Nephron (organoid): ENCODE results near the gene RPS21.

Experiments
- H3K27ac Mint-ChIP-seq, 3 experiments: 2 replicates each; pipeline ENCODE4 v1.8.0; 2020; ENCODE audit warnings: mixed read lengths in 3 of 3, mild to moderate bottlenecking in 2 of 3, moderate library complexity in 1 of 3
- H3K27me3 Mint-ChIP-seq: 2 replicates; pipeline ENCODE4 v1.8.0; 2021; ENCODE audit warnings: low read depth, mild to moderate bottlenecking, moderate library complexity, mixed read lengths
- H3K36me3 Mint-ChIP-seq: 2 replicates; pipeline ENCODE4 v1.8.0; 2020; ENCODE audit warnings: low read depth, mixed read lengths
- H3K4me1 Mint-ChIP-seq: 2 replicates; pipeline ENCODE4 v1.8.0; 2020; ENCODE audit warnings: mixed read lengths
- H3K4me3 Mint-ChIP-seq, 3 experiments: 2 replicates each; pipeline ENCODE4 v1.8.0; 2020; ENCODE audit warnings: mild to moderate bottlenecking in 3 of 3, mixed read lengths in 3 of 3, moderate library complexity in 2 of 3
- H3K9me3 Mint-ChIP-seq: 2 replicates; pipeline ENCODE4 v1.8.0; 2020; ENCODE audit warnings: mixed read lengths
- TF ChIP-seq, protein P1 (sequence below), 3 experiments: fragments of 200-600 bp; sonication (generic); IDR thresholded peaks; one replicate each; pipeline ENCODE4 v1.5.0; 2021; ENCODE audit warnings: antibody characterized with exemption in 3 of 3; ENCODE audit not compliant: unreplicated experiment in 3 of 3

RPS21 gene

DNA sequence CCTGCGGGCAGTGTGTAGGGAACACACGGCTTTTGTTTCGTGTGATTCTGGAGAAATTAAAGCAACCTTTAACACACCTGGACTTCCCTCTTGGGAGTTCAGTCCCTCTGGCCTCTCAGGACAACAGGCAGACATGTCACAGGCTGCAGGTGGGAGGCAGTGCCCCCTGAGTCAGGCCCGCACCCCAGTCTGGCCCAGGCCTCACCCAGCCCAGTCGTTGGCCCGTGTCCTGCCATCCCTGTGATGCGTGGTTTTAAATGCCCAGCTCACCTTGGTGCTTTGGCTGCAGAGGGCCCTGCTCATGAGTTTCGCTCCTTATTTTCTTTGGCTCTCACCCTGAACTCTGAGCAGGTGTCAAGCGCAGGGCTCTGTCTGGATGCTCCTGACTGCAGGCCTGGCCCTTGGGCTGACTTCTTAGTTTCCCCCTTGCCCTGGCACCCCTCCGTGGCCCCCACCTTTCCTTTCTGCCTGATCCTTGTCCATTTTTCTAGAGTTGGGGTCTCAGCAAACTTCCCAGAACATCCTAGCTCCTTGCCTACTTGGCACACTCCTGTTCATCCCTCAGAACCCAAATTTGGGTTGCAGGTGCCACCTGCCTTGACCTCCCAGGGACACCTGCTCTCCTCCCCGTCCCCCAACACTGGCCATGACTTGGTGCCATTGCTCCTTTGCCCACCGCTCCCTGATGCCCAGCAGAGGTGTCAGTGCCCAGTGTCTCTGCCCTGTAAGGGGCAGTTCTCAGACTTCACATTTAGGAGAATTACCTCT lies 22.4 kb downstream of the RPS21 start:
- Mint-ChIP-seq H3K27ac (peak overlapping the region in 1 of 3 experiments; percentile 12), H3K4me3 (peak overlapping the region; percentile 39 to 65 (median 47)), H3K4me1 (peaks cover 11% of the 10 kb centered on the region), H3K27me3 (peaks cover 10% of the 10 kb centered on the region), H3K9me3 (no peaks in the 10 kb centered on the region), H3K36me3 (no peaks in the 10 kb centered on the region)
- TF ChIP-seq, protein P1, sequence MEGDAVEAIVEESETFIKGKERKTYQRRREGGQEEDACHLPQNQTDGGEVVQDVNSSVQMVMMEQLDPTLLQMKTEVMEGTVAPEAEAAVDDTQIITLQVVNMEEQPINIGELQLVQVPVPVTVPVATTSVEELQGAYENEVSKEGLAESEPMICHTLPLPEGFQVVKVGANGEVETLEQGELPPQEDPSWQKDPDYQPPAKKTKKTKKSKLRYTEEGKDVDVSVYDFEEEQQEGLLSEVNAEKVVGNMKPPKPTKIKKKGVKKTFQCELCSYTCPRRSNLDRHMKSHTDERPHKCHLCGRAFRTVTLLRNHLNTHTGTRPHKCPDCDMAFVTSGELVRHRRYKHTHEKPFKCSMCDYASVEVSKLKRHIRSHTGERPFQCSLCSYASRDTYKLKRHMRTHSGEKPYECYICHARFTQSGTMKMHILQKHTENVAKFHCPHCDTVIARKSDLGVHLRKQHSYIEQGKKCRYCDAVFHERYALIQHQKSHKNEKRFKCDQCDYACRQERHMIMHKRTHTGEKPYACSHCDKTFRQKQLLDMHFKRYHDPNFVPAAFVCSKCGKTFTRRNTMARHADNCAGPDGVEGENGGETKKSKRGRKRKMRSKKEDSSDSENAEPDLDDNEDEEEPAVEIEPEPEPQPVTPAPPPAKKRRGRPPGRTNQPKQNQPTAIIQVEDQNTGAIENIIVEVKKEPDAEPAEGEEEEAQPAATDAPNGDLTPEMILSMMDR (IDR thresholded peaks at IDR 0.05; ENCODE audit: unreplicated experiment in 3 of 3): no peak

- H3K9me3 Mint-ChIP-seq: no peaks in the 10 kb centered on the region
- H3K27ac Mint-ChIP-seq: peak overlapping the region in 1 of 3 experiments; percentile 12
- H3K27me3 Mint-ChIP-seq: peaks cover 10% of the 10 kb centered on the region
- H3K36me3 Mint-ChIP-seq: no peaks in the 10 kb centered on the region
- H3K4me3 Mint-ChIP-seq: peak overlapping the region; percentile 39 to 65 (median 49)
- H3K4me1 Mint-ChIP-seq: peaks cover 10% of the 10 kb centered on the region
- TF ChIP-seq, protein P1 (IDR thresholded peaks at IDR 0.05; ENCODE audit: unreplicated experiment in 3 of 3): peak; percentile 61 to 79 (median 63)
Measured at GRCh38 chr20:62409931-62410745, 23.2 kb downstream of the RPS21 start.

- Mint-ChIP-seq H3K9me3 (no peaks in the 10 kb centered on the region), H3K4me1 (peaks cover 5% of the 10 kb centered on the region), H3K4me3 (no peak overlapping the region), H3K27me3 (peaks cover 10% of the 10 kb centered on the region), H3K27ac (no peak overlapping the region), H3K36me3 (no peaks in the 10 kb centered on the region)
- TF ChIP-seq, protein P1 (IDR thresholded peaks at IDR 0.05; ENCODE audit: unreplicated experiment in 3 of 3): no peak
Measured at GRCh38 chr20:62410746-62411478, 24.0 kb downstream of the RPS21 start.

DNA sequence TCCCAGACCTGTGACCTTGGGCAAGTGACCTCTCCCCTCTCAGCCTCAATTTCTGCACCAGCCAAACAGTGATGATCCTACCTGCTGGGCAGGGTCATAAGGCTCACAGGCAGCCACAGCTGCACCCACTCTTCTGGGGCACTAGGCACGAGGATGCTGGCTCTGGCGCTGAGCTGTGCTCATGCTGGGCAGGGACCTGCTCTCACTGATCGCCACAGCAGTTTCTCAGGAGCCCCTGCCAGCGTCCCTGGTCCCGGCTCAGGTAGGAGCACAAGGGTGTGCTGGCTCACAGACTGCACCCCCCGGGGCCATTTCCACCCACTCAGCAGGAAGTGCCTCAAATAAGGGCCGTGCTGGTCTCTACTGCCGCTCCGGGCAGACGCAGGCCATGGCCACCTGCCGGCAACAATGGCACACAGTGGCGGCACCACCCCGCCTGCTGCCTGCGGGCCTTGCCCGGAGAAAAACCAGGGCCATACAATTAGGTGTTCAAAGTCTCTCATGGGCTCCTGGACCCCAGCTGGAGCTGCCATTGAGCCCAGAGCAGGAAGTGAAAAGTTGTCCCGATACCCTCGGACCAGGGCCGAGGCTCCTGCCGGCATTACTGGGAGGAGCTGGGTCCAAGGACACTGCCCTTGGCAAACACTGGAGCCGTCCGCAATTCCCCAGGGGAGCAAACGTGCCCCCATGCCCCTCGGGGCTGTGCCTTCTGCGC lies 24.7 kb downstream of the RPS21 start:
- H3K27me3 Mint-ChIP-seq: peaks cover 10% of the 10 kb centered on the region
- peaks cover 5% of the 10 kb centered on the region for H3K4me1 Mint-ChIP-seq
- no peak overlapping the region for H3K27ac Mint-ChIP-seq
- H3K36me3 Mint-ChIP-seq: no peaks in the 10 kb centered on the region
- H3K4me3 Mint-ChIP-seq: no peak overlapping the region
- TF ChIP-seq, protein P1 (IDR thresholded peaks at IDR 0.05; ENCODE audit: unreplicated experiment in 3 of 3): no peak
- H3K9me3 Mint-ChIP-seq: no peaks in the 10 kb centered on the region

- H3K4me1 Mint-ChIP-seq: peaks cover 5% of the 10 kb centered on the region
- no peaks in the 10 kb centered on the region for H3K9me3 Mint-ChIP-seq
- H3K36me3 Mint-ChIP-seq: no peaks in the 10 kb centered on the region
- no peak overlapping the region for H3K27ac Mint-ChIP-seq
- peaks cover 10% of the 10 kb centered on the region for H3K27me3 Mint-ChIP-seq
- H3K4me3 Mint-ChIP-seq: no peak overlapping the region
- TF ChIP-seq, protein P1 (IDR thresholded peaks at IDR 0.05; ENCODE audit: unreplicated experiment in 3 of 3): no peak
Measured at GRCh38 chr20:62412194-62413024, 25.5 kb downstream of the RPS21 start.
